ENCODE data around the gene SDK1. TPM values are rescaled to one million over a fixed set of nuclear protein-coding genes. Genes with fewer than 3 reads are reported as not detected.

Gene SDK1
- total and polyA plus RNA-seq, 2 of the 8 experiments (the other 6 are each of a cell fraction or from before 2014, with no cell fraction given): 3.3 to 7.2 TPM

DNA sequence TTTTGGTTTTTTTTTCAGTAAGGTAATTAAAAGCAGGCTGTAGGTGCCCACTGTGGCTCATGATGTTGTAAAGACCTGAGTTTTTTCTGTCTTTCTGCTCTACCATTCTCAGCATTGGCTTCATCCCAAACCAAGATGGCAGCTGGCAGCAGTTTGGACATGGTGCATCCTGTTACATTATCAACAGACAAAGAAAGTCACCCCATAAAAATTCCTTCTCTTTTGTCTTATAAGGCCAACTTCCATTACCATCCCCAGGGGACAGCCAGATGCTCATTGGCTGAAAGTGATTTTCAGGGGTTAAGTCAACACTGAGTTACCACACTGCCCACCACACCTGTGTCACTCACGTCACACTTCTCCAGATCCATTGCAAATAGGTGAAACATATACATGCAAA is 558.4 kb downstream of the SDK1 start:
- H2BK5ac ChIP-seq (ENCODE audit: low read depth, low read length): no peak overlapping the region
- no peak overlapping the region for H3K4me3 ChIP-seq (ENCODE audit: extremely low read depth in 1 of 4, insufficient read depth in 2 of 4, low read depth in 3 of 4, low read length in 4 of 4)
- no peaks in the 10 kb centered on the region for H3K9me3 ChIP-seq (ENCODE audit: insufficient read depth in 2 of 2, low read depth in 1 of 2, low read length in 1 of 2)
- H3K18ac ChIP-seq (ENCODE audit: extremely low read depth, low read length): no peak overlapping the region
- no peak overlapping the region for H4K91ac ChIP-seq (replicated peaks; ENCODE audit: insufficient read length, low read length)
- no peak overlapping the region for H3K4me2 ChIP-seq (ENCODE audit: insufficient read depth in 1 of 2, low read depth in 2 of 2, low read length in 2 of 2)
- no peak overlapping the region for H2AFZ ChIP-seq (ENCODE audit: low read length)
- no peak for DNase-seq (ENCODE audit: low read depth in 1 of 2, low spot score in 2 of 2)
- H3K27me3 ChIP-seq (replicated peaks in 1 of 4; ENCODE audit: control insufficient read depth in 3 of 4, extremely low read depth in 1 of 4, insufficient read depth in 3 of 4, low read length in 3 of 4): no peaks in the 10 kb centered on the region
- H3K27ac ChIP-seq (ENCODE audit: low read depth, low read length): no peak overlapping the region
- no peaks in the 10 kb centered on the region for H3K79me2 ChIP-seq (ENCODE audit: control insufficient read depth in 1 of 2, insufficient read depth in 2 of 2, low read length in 2 of 2)
- H3K56ac ChIP-seq (replicated peaks; ENCODE audit: insufficient read length, low read depth, low read length): no peak overlapping the region
- H2AK5ac ChIP-seq (ENCODE audit: low read depth, low read length): no peak overlapping the region
- ChIA-PET CTCF (ENCODE audit: partially characterized antibody) (no interaction called here), POLR2A (ENCODE audit: partially characterized antibody) (interaction anchor here (0.7 kb wide), 1 partner anchor 101 kb away, joined by 3 read pairs; no protein-coding TSS in a partner anchor)
- H3K9ac ChIP-seq (replicated peaks in 1 of 4; ENCODE audit: extremely low read depth in 1 of 4, low read depth in 3 of 4, low read length in 3 of 4): no peak overlapping the region
- no peak for TF ChIP-seq RAD21 (IDR thresholded peaks at IDR 0.05 in 1 of 2, conservative IDR thresholded peaks at IDR 0.05 in 1 of 2; ENCODE audit: low read depth in 2 of 2, low read length in 2 of 2)
- no peak for TF ChIP-seq NRF1 (IDR thresholded peaks at IDR 0.05; ENCODE audit: low read depth, low read length)
- TF ChIP-seq SAP30 (IDR thresholded peaks at IDR 0.05; ENCODE audit: insufficient read depth, insufficient replicate concordance, low read length): no peak
- TF ChIP-seq SIX5 (IDR thresholded peaks at IDR 0.05; ENCODE audit: low read depth, low read length): no peak
- no peak for TF ChIP-seq CEBPB (IDR thresholded peaks at IDR 0.05; ENCODE audit: low read depth, low read length)
- TF ChIP-seq RXRA (IDR thresholded peaks at IDR 0.05; ENCODE audit: insufficient read depth, low read depth, low read length): no peak
- no peak for TF ChIP-seq BACH1 (IDR thresholded peaks at IDR 0.05; ENCODE audit: low read length)
- TF ChIP-seq YY1 (IDR thresholded peaks at IDR 0.05; ENCODE audit: low read depth, low read length): no peak
- TF ChIP-seq, protein P1, sequence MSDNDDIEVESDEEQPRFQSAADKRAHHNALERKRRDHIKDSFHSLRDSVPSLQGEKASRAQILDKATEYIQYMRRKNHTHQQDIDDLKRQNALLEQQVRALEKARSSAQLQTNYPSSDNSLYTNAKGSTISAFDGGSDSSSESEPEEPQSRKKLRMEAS (IDR thresholded peaks at IDR 0.05): no peak
- no peak for TF ChIP-seq HDAC2 (IDR thresholded peaks at IDR 0.05; ENCODE audit: borderline replicate concordance in 1 of 2, low read depth in 2 of 2, low read length in 2 of 2)
- TF ChIP-seq CHD2 (IDR thresholded peaks at IDR 0.05; ENCODE audit: low read length): no peak
- no peak for TF ChIP-seq FOSL1 (IDR thresholded peaks at IDR 0.05; ENCODE audit: insufficient read depth, low read depth, low read length)
- no peak for TF ChIP-seq JUN (IDR thresholded peaks at IDR 0.05; ENCODE audit: low read depth, low read length)
- TF ChIP-seq SUZ12 (IDR thresholded peaks at IDR 0.05; ENCODE audit: low read length): no peak
- no peaks in the 10 kb centered on the region for H4K20me1 ChIP-seq (replicated peaks in 1 of 2; ENCODE audit: control insufficient read depth in 1 of 2, insufficient read depth in 2 of 2, low read length in 2 of 2)
- WGBS, 2 experiments (ENCODE audit: extremely low coverage in 1 of 2, insufficient coverage in 1 of 2, insufficient read length in 1 of 2, insufficient replicate concordance in 2 of 2, low coverage in 1 of 2, low lambda C conversion rate in 2 of 2, missing lambda C conversion rate in 1 of 2): 94% methylated on average over 1 of the region's 1 CpG; no CpG with 5 or more reads in 1 of the 2 experiments
- no peak overlapping the region for H4K8ac ChIP-seq (ENCODE audit: extremely low read depth, insufficient read depth, low read length)
- no peak overlapping the region for H3K4ac ChIP-seq (replicated peaks; ENCODE audit: insufficient read length, low read depth, low read length)
- no peak overlapping the region for H3K23ac ChIP-seq (ENCODE audit: insufficient read length)
- no peak for FAIRE-seq
- no peaks in the 10 kb centered on the region for H3K79me1 ChIP-seq (ENCODE audit: low read depth, low read length)
- H3K14ac ChIP-seq (ENCODE audit: insufficient read length): no peak overlapping the region
- no peaks in the 10 kb centered on the region for H3K36me3 ChIP-seq (ENCODE audit: control insufficient read depth in 2 of 4, insufficient read depth in 4 of 4, low read length in 3 of 4)
- no peaks in the 10 kb centered on the region; the same call in 1 of the 2 replicates for H3K23me2 ChIP-seq (ENCODE audit: low read depth, low read length)
- H3K4me1 ChIP-seq (replicated peaks in 1 of 4; ENCODE audit: control insufficient read depth in 3 of 4, insufficient read depth in 4 of 4, low read length in 3 of 4): peaks cover 0 to 5% (median 4%) of the 10 kb centered on the region in 4 experiments; a peak in 5 of 7 replicates
- no peak overlapping the region for H2BK120ac ChIP-seq (replicated peaks; ENCODE audit: low read depth, low read length)
- no peak overlapping the region for H2BK20ac ChIP-seq (ENCODE audit: low read length)
- no peak overlapping the region for H2BK15ac ChIP-seq (ENCODE audit: low read length)
- no peak overlapping the region for H2BK12ac ChIP-seq (ENCODE audit: low read depth, low read length)
- H4K5ac ChIP-seq (ENCODE audit: insufficient read length, low read depth, low read length): no peak overlapping the region
